ENCODE measurements around the gene ZBTB8OS. TPM values are rescaled to one million over a fixed set of nuclear protein-coding genes. Genes with fewer than 3 reads are reported as not detected.
A peak's percentile ranks its signal among the peaks of the same experiment; 100 is the strongest.

The ZBTB8OS gene
- polyA plus RNA-seq, 10 donors = 20.8 to 27.4 (median 25.2) TPM

- DNase-seq = peak; percentile 19 to 63 (median 48)
Observed at GRCh38 chr1:32612189-32612881, 38.0 kb downstream of the ZBTB8OS start.

DNA sequence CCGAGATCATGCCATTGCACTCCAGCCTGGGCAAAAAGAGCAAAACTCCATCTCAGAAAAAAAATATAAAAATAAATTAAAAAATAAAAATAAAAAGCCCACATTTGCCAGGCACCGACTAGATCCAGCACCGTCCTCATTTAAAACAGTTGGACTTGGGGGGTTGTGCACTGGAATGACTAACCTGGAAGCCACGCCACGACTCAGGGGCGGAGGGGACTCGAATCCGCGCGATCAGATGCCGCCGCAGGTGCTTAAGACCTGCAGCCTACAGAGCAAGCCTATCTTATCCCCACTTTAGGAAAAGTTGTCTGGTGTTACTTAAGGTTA lies 38.5 kb downstream of the ZBTB8OS start:
- DNase-seq = no peak

GRCh38 chr1:32609180-32609579 lies 41.2 kb downstream of the ZBTB8OS start:
- DNase-seq = no peak

DNA sequence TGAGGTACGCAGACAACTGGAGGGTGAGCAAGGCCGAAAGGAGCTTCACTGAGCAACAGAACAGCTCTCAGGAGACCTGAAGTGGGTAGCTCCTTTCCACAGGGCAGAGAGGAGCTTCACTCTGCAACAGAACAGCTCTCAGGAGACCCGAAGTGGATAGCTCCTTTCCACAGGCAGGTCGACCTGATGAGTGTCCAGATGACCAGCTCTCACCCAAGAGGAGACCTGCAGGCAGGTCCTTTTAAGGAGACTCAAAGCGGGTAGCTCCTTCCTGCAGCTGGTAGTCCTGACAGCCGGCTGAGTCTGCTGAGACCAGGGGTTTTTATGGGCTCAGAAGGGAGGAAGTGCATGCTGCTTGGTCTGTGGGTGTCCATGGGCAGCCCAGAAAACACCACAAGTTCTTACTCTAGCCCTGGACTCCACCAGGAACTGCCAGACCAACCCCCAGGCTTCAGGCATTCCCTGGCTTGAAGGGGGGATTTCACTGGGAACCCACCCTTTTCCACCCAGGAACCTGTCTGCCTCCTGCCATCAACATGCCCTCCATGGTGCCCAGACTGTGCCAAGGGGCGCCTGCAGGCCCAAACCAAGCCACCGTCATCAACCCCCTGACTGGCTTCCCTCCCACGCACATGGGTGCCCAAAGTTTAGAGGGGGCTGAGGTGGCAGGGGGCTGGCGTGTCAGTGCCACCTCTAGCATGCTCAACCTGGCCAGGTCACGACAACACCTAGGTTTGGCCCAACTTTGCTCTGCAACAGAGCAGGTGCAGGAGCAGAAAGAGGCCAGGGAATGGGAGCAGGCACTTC lies 43.6 kb downstream of the ZBTB8OS start:
- DNase-seq = no peak

DNA sequence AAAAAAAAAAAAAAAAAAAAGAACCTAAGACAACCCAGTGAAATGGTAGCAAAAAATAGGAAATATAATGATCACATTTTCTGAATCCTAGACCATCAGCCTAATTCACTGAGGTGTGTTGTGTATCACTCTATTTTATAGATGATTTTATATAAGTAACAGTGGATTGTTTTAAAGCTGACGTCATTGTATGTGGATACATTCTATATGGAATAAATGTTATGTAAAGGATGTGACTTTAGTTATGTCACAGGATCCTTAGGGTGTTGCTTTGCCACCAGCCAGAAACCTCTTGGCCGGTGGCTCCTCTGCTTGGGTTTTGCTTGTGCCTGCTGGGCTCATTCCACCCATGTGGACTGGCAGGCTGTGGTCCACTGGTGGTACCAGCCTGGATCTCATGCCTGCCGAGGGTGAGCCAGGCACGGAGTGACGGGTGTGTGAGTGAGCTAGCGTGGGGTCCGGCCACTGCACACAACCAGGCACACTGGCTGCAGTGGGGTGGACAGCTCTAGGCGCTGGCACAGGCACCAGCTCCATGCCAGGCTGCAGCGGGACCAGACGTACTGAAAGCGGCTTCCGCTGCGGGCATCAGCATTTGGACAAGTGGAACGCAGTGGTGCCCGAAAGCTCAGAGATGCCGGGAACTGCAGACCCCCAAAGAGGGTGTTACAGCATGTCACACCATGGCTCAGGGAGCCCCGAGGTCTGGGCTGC lies 44.5 kb downstream of the ZBTB8OS start:
- no peak for DNase-seq

- DNase-seq = no peak
Observed at GRCh38 chr1:32600034-32600433, 50.3 kb downstream of the ZBTB8OS start.

DNA sequence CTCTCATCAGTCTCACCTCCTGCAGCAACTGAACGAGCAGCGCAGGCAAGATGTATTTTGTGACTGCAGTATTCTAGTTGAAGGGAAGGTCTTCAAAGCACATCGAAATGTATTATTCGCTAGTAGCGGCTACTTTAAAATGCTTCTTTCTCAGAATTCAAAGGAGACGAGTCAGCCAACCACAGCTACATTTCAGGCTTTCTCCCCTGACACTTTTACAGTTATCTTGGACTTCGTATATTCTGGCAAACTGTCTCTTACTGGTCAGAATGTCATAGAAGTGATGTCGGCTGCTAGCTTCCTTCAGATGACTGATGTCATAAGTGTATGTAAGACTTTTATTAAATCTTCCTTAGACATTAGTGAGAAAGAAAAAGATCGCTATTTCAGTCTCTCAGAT lies 57.4 kb downstream of the ZBTB8OS start:
- DNase-seq = peak in 1 of 3 donors; percentile 7

- no peak for DNase-seq
Observed at GRCh38 chr1:32580348-32581017, 69.9 kb downstream of the ZBTB8OS start.

Other genes with a start within 250 kb of the ZBTB8OS start
- gene ZBTB8B, start 185.5 kb downstream of the ZBTB8OS start, polyA plus RNA-seq (ENCODE audit: insufficient read length in 10 of 10) = under 1 TPM; 0.07 to 0.22 (median 0.14) TPM
- 10 to 100 TPM in 5 of 10 donors, 1 to 10 TPM in 5; 8.4 to 11.9 (median 10.4) TPM for gene ZBTB8A, start 111.1 kb downstream of the ZBTB8OS start, polyA plus RNA-seq (ENCODE audit: insufficient read length in 10 of 10)
- gene RBBP4, start 658 bp upstream of the ZBTB8OS start, polyA plus RNA-seq (ENCODE audit: insufficient read length in 10 of 10) = 100 to 1,000 TPM; 128 to 192 (median 154) TPM
- gene SYNC, start 52.2 kb upstream of the ZBTB8OS start, polyA plus RNA-seq (ENCODE audit: insufficient read length in 10 of 10) = 10 to 100 TPM; 18.9 to 45.1 (median 34.9) TPM
- 10 to 100 TPM; 35.6 to 57.0 (median 45.0) TPM for gene YARS1, start 166.8 kb upstream of the ZBTB8OS start, polyA plus RNA-seq (ENCODE audit: insufficient read length in 10 of 10)
- 10 to 100 TPM; 16.9 to 38.8 (median 24.4) TPM for gene S100PBP, start 167.1 kb upstream of the ZBTB8OS start, polyA plus RNA-seq (ENCODE audit: insufficient read length in 10 of 10)
- 100 to 1,000 TPM; 161 to 210 (median 176) TPM for gene FNDC5, start 220.4 kb upstream of the ZBTB8OS start, polyA plus RNA-seq (ENCODE audit: insufficient read length in 10 of 10)
- gene HPCA, start 235.9 kb upstream of the ZBTB8OS start, polyA plus RNA-seq (ENCODE audit: insufficient read length in 10 of 10) = 1 to 10 TPM in 1 of 10 donors, under 1 TPM in 9; 0.13 to 1.2 (median 0.21) TPM